Right forelimb (tissue), 1 donor: ENCODE results near the gene CDK7.
"Not testable (repeated sequence)": the region's sequence is repeated elsewhere in the genome, so short reads cannot be mapped to it uniquely, and the experiment has no call there.

Source experiments
- DNase-seq: peaks from one replicate; pipeline ENCODE4 v3.0.0-alpha.2; 2018

Gene CDK7

GRCh38 chr5:69238760-69239251 lies 4.1 kb downstream of the CDK7 start:
- DNase-seq: no peak

DNA sequence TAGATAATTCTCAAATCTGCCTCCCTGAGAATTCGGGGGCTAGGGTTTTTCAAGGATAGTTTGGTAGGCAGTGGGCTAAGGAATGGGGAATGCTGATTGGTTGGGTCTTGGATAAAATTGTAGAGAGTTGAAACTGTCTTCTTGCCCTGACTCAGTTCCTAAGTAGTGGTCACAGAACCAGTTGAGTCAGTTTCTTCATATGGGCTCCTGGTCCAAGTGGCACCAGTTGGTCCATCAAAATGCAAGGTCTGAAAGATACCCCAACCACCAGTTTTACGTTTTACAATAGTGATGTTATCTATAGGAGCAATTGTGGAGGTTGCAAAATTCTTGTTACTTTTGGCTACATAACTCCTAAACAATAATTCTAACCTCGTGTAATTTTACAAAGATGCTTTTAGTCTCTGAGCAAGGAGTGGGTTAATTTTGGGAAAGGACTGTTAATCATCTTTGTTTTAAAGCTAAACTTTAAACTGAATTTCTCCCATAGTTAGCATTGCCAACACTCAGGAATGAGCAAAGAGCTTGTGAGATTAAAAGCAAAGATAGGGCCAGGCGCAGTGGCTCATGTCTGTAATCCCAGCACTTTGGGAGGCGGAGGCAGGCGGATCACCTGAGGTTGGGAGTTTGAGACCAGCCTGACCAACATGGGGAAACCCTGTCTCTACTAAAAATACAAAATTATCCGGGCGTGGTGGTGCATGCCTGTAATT lies 7.7 kb downstream of the CDK7 start:
- DNase-seq: no peak

GRCh38 chr5:69245031-69245430 lies 10.3 kb downstream of the CDK7 start:
- DNase-seq: no peak

DNA sequence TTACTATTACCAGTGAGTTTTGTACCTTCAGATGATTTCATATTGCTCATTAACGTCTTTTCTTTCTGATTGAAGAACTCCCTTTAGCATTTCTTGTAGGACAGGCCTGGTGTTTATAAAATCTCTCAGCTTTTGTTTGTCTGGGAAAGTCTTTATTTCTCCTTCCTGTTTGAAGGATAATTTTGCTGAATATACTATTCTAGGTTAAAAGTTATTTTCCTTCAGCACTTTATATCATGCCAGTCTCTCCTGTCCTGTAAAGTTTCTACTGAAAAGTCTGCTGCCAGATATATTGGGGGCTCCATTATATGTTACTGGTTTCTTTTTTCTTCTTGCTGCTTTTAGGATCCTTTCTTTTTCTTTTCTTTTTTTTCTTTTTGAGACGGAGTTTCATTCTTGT lies 13.3 kb downstream of the CDK7 start:
- DNase-seq: no peak

GRCh38 chr5:69250593-69250992 lies 15.9 kb downstream of the CDK7 start:
- no peak for DNase-seq

GRCh38 chr5:69252437-69252836 lies 17.8 kb downstream of the CDK7 start:
- DNase-seq: no peak

DNA sequence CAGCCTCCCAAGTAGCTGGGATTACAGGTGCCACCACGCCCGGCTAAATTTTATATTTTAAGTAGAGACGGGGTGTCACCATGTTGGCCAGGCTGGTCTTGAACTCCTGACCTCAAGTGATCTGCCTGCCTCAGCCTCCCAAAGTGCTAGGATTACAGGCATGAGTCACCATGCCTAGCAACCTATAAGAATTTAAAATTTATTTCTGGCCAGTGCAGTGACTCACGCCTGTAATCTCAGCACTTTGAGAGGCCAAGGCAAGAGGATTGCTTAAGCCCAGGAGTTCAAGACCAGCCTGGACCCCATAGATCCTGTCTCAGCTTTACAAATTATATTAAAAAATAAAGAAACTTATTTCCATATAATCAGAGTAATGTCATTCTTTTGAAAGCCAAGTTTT lies 21.3 kb downstream of the CDK7 start:
- not testable (repeated sequence) for DNase-seq

DNA sequence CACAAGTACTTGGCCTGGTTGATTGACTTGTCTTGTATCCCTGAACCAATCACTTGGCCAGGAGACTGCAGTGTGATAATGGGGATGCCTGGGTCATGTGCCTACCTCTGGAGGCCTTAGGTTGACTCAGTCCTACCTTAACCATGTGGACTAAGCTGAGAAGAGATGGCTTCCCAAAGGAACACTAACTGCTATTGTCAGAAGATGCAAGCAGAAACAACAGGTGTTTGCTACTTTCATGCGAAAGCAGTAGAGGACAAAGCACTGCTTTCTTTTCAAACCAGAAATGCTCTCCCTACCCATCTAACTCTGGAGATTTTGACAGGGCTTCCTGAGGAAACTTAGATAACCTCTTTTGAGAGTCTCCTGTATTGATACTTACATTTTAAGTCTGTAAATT lies 22.9 kb downstream of the CDK7 start:
- no peak for DNase-seq

- DNase-seq: no peak
These were observed 26.3 kb downstream of the CDK7 start for GRCh38 chr5:69261034-69261433.

GRCh38 chr5:69265931-69266330 lies 31.2 kb downstream of the CDK7 start:
- no peak for DNase-seq

DNA sequence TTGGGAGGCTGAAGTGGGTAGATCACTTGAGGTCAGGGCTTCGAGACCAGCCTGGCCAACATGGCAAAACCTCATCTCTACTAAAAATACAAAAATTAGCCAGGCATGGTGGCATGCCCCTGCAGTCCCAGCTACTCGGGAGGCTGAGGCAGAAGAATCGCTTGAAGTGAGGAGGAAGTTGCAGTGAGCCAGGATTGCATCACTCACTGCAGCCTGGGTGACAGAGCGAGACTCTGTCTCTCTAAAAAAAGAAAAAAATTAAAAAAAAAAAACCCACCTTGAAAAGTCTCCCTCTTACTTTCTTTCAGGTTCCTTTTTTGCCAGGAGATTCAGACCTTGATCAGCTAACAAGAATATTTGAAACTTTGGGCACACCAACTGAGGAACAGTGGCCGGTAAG lies 34.2 kb downstream of the CDK7 start:
- DNase-seq: no peak

DNA sequence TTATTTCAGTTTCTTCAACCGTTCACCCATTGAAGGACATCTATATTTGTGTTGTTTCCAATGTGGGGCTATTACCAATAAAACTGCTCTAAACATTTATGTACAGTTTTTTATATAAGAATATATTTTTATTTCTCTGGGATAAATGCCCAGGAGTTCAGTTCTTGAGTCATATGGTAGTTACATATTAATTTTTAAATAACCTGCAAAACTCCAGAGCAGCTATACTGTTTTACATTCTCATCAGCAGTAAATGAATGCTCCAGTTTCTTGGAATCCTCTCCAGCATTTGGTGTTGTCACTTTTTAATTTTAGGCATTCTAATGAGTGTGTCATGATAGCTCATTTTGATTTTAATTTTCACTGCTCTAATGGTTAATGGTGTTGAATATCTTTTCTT lies 36.2 kb downstream of the CDK7 start:
- no peak for DNase-seq

GRCh38 chr5:69271376-69271775 lies 36.7 kb downstream of the CDK7 start:
- no peak for DNase-seq

DNA sequence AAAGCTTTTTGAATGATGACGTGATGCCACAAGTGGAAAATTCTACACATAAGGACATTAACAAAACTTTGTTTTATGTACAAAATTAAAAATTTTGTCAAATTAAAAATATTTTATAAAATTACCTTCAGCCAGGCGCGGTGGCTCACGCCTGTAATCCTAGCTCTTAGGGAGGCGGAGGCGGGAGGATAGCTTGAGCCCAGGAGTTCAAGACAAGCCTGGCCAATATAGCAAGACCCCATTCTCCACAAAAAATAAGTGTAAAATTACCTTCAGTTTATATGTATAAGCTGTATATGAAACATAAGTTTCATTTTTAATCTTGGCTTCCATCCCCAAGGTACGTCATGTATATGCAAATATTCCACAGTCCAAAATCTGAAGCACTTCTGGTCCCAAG lies 40.9 kb downstream of the CDK7 start:
- no peak for DNase-seq

DNA sequence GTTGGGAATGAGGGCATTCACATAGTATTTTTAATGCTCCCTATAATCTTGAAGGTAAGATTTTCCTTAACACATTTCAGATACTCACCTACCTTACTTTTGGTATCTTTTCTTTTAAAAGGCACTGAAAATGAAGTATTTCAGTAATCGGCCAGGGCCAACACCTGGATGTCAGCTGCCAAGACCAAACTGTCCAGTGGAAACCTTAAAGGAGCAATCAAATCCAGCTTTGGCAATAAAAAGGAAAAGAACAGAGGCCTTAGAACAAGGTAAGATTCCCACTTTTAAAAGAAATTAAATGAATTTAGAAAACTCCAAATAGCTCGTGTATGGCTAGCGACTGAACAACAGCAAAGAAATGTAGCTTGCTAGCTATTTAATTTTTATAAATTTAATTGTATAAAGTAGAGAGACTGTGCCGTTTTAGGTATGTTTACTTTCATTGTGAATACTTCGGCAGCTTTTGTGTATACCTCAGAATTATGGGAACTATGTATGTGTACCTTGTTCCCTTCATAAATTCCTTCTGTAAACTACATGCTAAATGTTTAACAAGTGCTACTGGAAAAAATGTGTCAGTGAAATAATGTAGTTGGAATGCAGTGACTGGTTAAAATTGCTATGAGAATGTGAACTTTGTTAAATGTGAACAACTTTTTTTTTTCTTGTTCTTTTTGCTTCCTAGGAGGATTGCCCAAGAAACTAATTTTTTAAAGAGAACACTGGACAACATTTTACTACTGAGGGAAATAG lies 41.9 kb downstream of the CDK7 start:
- no peak for DNase-seq

DNA sequence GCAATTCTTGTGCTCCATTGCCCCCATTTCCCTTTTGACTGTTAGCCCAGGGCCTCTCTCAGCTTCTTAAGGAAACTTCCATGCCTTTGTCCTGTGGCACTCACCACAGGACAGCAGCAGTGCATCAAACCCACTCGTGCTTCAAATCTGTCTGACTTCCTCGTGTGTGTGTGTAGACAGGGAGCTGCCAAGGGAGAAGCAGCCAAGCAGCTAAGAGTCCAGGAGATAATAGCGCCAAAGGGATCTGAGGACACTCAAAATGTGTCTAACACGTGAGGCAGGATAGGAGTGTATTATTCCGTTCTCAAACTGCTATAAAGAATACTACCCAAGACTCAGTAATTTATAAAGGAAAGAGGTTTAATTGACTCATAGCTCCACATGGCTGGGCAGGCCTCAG lies 44.8 kb downstream of the CDK7 start:
- DNase-seq: no peak

- no peak for DNase-seq
These were observed 46.4 kb downstream of the CDK7 start for GRCh38 chr5:69281114-69281513.

GRCh38 chr5:69284203-69284602 lies 49.5 kb downstream of the CDK7 start:
- DNase-seq: no peak

- no peak for DNase-seq
These were observed 50.9 kb downstream of the CDK7 start for GRCh38 chr5:69285448-69286116.

DNA sequence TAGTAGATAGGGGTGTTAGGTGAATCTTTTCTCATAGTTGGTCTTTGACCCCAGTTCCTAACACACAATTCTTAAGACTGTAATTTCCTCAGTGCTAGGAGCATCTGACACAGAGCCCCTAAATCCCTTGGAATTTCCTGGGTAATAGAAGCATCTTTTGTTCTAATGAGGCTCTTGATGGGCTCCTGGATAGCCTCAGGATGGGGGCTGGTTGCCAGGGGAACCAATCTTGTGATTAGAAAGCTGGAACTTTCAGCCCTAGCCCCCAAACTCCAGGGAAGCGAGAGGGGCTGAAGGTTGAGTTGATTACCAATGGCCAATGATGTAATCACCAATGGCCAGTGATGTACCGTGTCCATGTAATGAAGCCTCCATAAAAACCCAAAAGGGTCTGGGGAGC lies 53.4 kb downstream of the CDK7 start:
- DNase-seq: no peak

- DNase-seq: no peak
These were observed 54.0 kb downstream of the CDK7 start for GRCh38 chr5:69288688-69289087.

GRCh38 chr5:69292306-69292705 lies 57.6 kb downstream of the CDK7 start:
- no peak for DNase-seq

- DNase-seq: no peak
These were observed 59.2 kb downstream of the CDK7 start for GRCh38 chr5:69293882-69294281.
